ENCODE measurements around the gene GLI2. TPM values are rescaled to one million over a fixed set of nuclear protein-coding genes. Genes with fewer than 3 reads are reported as not detected.

GLI2 gene
- total and polyA plus RNA-seq, 2 of the 4 experiments (the other 2 are of a cell fraction) = 3.8 to 26.0 TPM

DNA sequence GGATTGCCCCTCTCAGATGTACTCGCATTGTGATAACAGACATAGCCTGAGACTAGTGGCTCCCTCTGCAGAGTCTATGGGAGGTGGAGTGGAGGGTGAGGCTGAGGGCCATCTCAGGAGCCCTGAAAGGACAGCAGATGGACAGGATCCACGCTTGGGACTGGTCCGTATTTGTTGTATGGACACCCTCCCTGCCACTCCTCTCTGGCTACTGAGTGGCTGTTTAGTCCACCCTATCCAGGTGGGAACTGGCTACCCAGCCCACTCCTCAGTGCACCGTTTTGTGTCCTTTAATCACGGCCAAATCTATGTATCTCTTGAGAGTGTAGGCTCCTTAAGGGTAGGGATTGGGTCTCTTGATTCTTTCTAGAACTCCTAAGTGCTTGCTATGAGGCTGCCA is 4.5 kb upstream of the GLI2 start:
- Histone ChIP-seq H3K9me1 (ENCODE audit: insufficient read depth, low read length) (peaks cover 14% of the 10 kb centered on the region), H3K14ac (replicated peaks; ENCODE audit: low read depth, low read length) (no peak overlapping the region), H2AK9ac (replicated peaks; ENCODE audit: low read depth, low read length, poor library complexity) (no peak overlapping the region), H4K8ac (ENCODE audit: low read depth in 2 of 2, low read length in 2 of 2) (no peak overlapping the region; a peak in 1 of 4 replicates), H3K4me3 (ENCODE audit: insufficient read depth, low read depth, low read length) (no peak overlapping the region), H2BK15ac (ENCODE audit: low read depth, low read length) (peak overlapping the region; percentile 16; the same call in 1 of the 3 replicates), H3K36me3 (ENCODE audit: control insufficient read depth, insufficient read depth, low read length) (no peaks in the 10 kb centered on the region), H2AFZ (replicated peaks; ENCODE audit: low read length, poor library complexity) (no peak overlapping the region), H3K9ac (ENCODE audit: low read depth, low read length) (no peak overlapping the region), H2BK20ac (ENCODE audit: low read depth, low read length) (no peak overlapping the region; the same call in 1 of the 2 replicates), H3K9me3 (ENCODE audit: control insufficient read depth, insufficient read depth, low read length) (no peaks in the 10 kb centered on the region), H4K5ac (ENCODE audit: low read depth, low read length) (no peak overlapping the region), H3K23ac (ENCODE audit: low read depth, low read length) (no peak overlapping the region), H4K20me1 (ENCODE audit: insufficient read depth, low read length) (no peaks in the 10 kb centered on the region; the same call in 1 of the 2 replicates), H3K56ac (ENCODE audit: extremely low read depth, insufficient read depth, low read length) (no peak overlapping the region), H3K27ac (ENCODE audit: insufficient read depth, low read length) (no peak overlapping the region), H3K4me2 (ENCODE audit: low read depth, low read length) (no peak overlapping the region), H3K27me3 (ENCODE audit: control insufficient read depth, insufficient read depth, low read length) (no peaks in the 10 kb centered on the region), H2BK5ac (ENCODE audit: low read depth, low read length, poor library complexity, severe bottlenecking) (no peak overlapping the region), H3K18ac (ENCODE audit: low read depth, low read length) (no peak overlapping the region), H3K4me1 (ENCODE audit: control insufficient read depth, insufficient read depth, low read length) (peaks cover 22% of the 10 kb centered on the region), H3K79me1 (ENCODE audit: low read depth in 1 of 2, low read length in 2 of 2) (peaks cover 10 to 31% of the 10 kb centered on the region in 2 experiments), H3K4ac (ENCODE audit: low read depth, low read length) (peak overlapping the region; percentile 23; the same call in 1 of the 2 replicates), H2BK120ac (ENCODE audit: low read depth, low read length) (no peak overlapping the region; the same call in 1 of the 2 replicates), H2AK5ac (ENCODE audit: low read depth, low read length) (peak overlapping the region; percentile 57), H4K91ac (ENCODE audit: insufficient read depth, low read depth, low read length) (peak overlapping the region; percentile 16; the same call in 1 of the 2 replicates)
- DNase-seq (no peak), ATAC-seq (ENCODE audit: low read depth) (no peak)
- 100% methylated on average over 1 of the region's 5 CpGs; no CpG with 5 or more reads in 1 of the 2 experiments for WGBS, 2 experiments (ENCODE audit: extremely low coverage in 2 of 2, insufficient read length in 1 of 2)
- dilution Hi-C loops (cut with HindIII; ENCODE audit: low sequenced_read_pairs, unreplicated experiment) (no loop called here), intact Hi-C loops (cut with micrococcal nuclease) (no loop called here), in situ Hi-C loops (cut with MboI; ENCODE audit: low sequenced_read_pairs) (loop anchor here (10.0 kb wide), 1 partner anchor 84 kb away; no protein-coding TSS in a partner anchor)
- TF ChIP-seq CHD1 (IDR thresholded peaks at IDR 0.05; ENCODE audit: low read depth, low read length) = no peak
- no peak for TF ChIP-seq NFE2L2 (IDR thresholded peaks at IDR 0.05; ENCODE audit: low read depth, low read length)
- TF ChIP-seq MAZ (IDR thresholded peaks at IDR 0.05; ENCODE audit: borderline replicate concordance, low read depth, low read length) = no peak
- no peak for TF ChIP-seq CEBPB (IDR thresholded peaks at IDR 0.05; ENCODE audit: low read depth, low read length)
- TF ChIP-seq, protein P1, sequence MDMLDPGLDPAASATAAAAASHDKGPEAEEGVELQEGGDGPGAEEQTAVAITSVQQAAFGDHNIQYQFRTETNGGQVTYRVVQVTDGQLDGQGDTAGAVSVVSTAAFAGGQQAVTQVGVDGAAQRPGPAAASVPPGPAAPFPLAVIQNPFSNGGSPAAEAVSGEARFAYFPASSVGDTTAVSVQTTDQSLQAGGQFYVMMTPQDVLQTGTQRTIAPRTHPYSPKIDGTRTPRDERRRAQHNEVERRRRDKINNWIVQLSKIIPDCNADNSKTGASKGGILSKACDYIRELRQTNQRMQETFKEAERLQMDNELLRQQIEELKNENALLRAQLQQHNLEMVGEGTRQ (IDR thresholded peaks at IDR 0.05; ENCODE audit: low read depth, low read length) = no peak
- no peak for TF ChIP-seq SMC3 (IDR thresholded peaks at IDR 0.05; ENCODE audit: low read depth, low read length)
- TF ChIP-seq, protein P2, sequence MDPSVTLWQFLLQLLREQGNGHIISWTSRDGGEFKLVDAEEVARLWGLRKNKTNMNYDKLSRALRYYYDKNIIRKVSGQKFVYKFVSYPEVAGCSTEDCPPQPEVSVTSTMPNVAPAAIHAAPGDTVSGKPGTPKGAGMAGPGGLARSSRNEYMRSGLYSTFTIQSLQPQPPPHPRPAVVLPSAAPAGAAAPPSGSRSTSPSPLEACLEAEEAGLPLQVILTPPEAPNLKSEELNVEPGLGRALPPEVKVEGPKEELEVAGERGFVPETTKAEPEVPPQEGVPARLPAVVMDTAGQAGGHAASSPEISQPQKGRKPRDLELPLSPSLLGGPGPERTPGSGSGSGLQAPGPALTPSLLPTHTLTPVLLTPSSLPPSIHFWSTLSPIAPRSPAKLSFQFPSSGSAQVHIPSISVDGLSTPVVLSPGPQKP (IDR thresholded peaks at IDR 0.05; ENCODE audit: borderline replicate concordance, low read depth, low read length) = no peak
- no peak for TF ChIP-seq MAFK (IDR thresholded peaks at IDR 0.05; ENCODE audit: low read depth, low read length)
- no peak for TF ChIP-seq POLR2A (IDR thresholded peaks at IDR 0.05; ENCODE audit: low read depth, low read length)
- no peak for TF ChIP-seq BHLHE40 (IDR thresholded peaks at IDR 0.05; ENCODE audit: low read depth, low read length)
- no peak for TF ChIP-seq RCOR1 (IDR thresholded peaks at IDR 0.05; ENCODE audit: insufficient replicate concordance, low read length)
- TF ChIP-seq, protein P3, sequence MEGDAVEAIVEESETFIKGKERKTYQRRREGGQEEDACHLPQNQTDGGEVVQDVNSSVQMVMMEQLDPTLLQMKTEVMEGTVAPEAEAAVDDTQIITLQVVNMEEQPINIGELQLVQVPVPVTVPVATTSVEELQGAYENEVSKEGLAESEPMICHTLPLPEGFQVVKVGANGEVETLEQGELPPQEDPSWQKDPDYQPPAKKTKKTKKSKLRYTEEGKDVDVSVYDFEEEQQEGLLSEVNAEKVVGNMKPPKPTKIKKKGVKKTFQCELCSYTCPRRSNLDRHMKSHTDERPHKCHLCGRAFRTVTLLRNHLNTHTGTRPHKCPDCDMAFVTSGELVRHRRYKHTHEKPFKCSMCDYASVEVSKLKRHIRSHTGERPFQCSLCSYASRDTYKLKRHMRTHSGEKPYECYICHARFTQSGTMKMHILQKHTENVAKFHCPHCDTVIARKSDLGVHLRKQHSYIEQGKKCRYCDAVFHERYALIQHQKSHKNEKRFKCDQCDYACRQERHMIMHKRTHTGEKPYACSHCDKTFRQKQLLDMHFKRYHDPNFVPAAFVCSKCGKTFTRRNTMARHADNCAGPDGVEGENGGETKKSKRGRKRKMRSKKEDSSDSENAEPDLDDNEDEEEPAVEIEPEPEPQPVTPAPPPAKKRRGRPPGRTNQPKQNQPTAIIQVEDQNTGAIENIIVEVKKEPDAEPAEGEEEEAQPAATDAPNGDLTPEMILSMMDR (conservative IDR thresholded peaks at IDR 0.05; ENCODE audit: low read depth, low read length) = no peak
- no peak for TF ChIP-seq MXI1 (IDR thresholded peaks at IDR 0.05; ENCODE audit: borderline replicate concordance, low read depth, low read length)
- no peak for TF ChIP-seq FOS (IDR thresholded peaks at IDR 0.05; ENCODE audit: low read depth, low read length)
- TF ChIP-seq RFX5 (IDR thresholded peaks at IDR 0.05; ENCODE audit: low read depth, low read length) = no peak
- no peak for TF ChIP-seq RAD21 (IDR thresholded peaks at IDR 0.05; ENCODE audit: low read length)
- no TSS peak for BruUV-seq (replicated peaks)
- ChIA-PET CTCF (no interaction called here), POLR2A (ENCODE audit: unreplicated experiment) (no interaction called here)

Data from IMR-90 (cell line).